Epithelial cell of esophagus (primary cell): Measurements from ENCODE around the gene WHAMM.
"Not testable (repeated sequence)": the region's sequence is repeated elsewhere in the genome, so short reads cannot be mapped to it uniquely, and the experiment has no call there.

Experiments used
- DNase-seq: peaks from one replicate; pipeline ENCODE4 v3.0.0; 2010; ENCODE audit warnings: low read depth
- H3K4me3 ChIP-seq: 2 replicates; pipeline ENCODE4 v1.5.1; 2011; ENCODE audit warnings: mild to moderate bottlenecking, low read length, control low read depth
- CTCF ChIP-seq: IDR thresholded peaks from 2 replicates; pipeline ENCODE4 v1.5.1; 2011; ENCODE audit warnings: low read depth, mild to moderate bottlenecking, low read length, control low read depth, inconsistent platforms; ENCODE audit not compliant: insufficient read depth; ENCODE audit errors: missing control alignments

The WHAMM gene

GRCh38 chr15:82854554-82854953 lies 45.1 kb downstream of the WHAMM start:
- DNase-seq = no peak

GRCh38 chr15:82855286-82856100 lies 46.1 kb downstream of the WHAMM start:
- DNase-seq = no peak
- H3K4me3 ChIP-seq = no peak overlapping the region
- TF ChIP-seq CTCF = no peak

More at GRCh38 chr15:82854554-82854953, 45.1 kb downstream of the WHAMM start:
- no peak overlapping the region for H3K4me3 ChIP-seq
- TF ChIP-seq CTCF = no peak

- TF ChIP-seq CTCF = no peak
- no peak for DNase-seq
- no peak overlapping the region for H3K4me3 ChIP-seq
Observed at GRCh38 chr15:82856397-82857170, 47.2 kb downstream of the WHAMM start.

- H3K4me3 ChIP-seq = no peak overlapping the region
- TF ChIP-seq CTCF = no peak
- DNase-seq = no peak
Observed at GRCh38 chr15:82858932-82859331, 49.5 kb downstream of the WHAMM start.

- no peak overlapping the region for H3K4me3 ChIP-seq
Observed at GRCh38 chr15:82862886-82863285, 53.5 kb downstream of the WHAMM start.

GRCh38 chr15:82864967-82865366 lies 55.5 kb downstream of the WHAMM start:
- no peak for TF ChIP-seq CTCF
- H3K4me3 ChIP-seq = no peak overlapping the region
- DNase-seq = no peak

More at GRCh38 chr15:82862886-82863285, 53.5 kb downstream of the WHAMM start:
- DNase-seq = no peak
- TF ChIP-seq CTCF = no peak

GRCh38 chr15:82865581-82865980 lies 56.2 kb downstream of the WHAMM start:
- DNase-seq, H3K4me3 ChIP-seq: not testable (repeated sequence)

- not testable (repeated sequence) for H3K4me3 ChIP-seq, DNase-seq
Observed at GRCh38 chr15:82865981-82866380, 56.6 kb downstream of the WHAMM start.
